GM12878 (cell line): ENCODE data around the gene PIEZO2.
"Not testable (repeated sequence)": the region's sequence is repeated elsewhere in the genome, so short reads cannot be mapped to it uniquely, and the experiment has no call there.

ENCODE experiments used
- EGR1 ChIP-seq, 2 experiments: IDR thresholded peaks; 1 replicate in 1 of 2; 2 replicates in 1 of 2; pipeline ENCODE4 v1.6.1; 2011 to 2012; ENCODE audit warnings: low read depth in 2 of 2, low read length in 2 of 2, borderline replicate concordance in 1 of 2, mild to moderate bottlenecking in 1 of 2, moderate library complexity in 1 of 2
- FOXM1 ChIP-seq: IDR thresholded peaks from 2 replicates; pipeline ENCODE4 v1.6.1; 2012; ENCODE audit warnings: low read depth, mild to moderate bottlenecking, inconsistent platforms, low read length, moderate library complexity
- NFYA ChIP-seq: IDR thresholded peaks from 2 replicates; pipeline ENCODE4 v1.6.1; 2011; ENCODE audit warnings: low read depth, mild to moderate bottlenecking, low read length, improper control_type of control experiment, borderline replicate concordance
- POLR2A ChIP-seq: IDR thresholded peaks from 2 replicates; pipeline ENCODE4 v1.6.1; 2011; ENCODE audit warnings: low read depth, mild to moderate bottlenecking, low read length
- SUZ12 ChIP-seq: fragments of 200-600 bp; sonication (generic); IDR thresholded peaks from one replicate; pipeline ENCODE4 v1.6.1; 2018; ENCODE audit warnings: antibody characterized with exemption, mild to moderate bottlenecking; ENCODE audit not compliant: unreplicated experiment
- YY1 ChIP-seq: IDR thresholded peaks from 2 replicates; pipeline ENCODE4 v1.6.1; 2011; ENCODE audit warnings: low read depth, mild to moderate bottlenecking, low read length

GRCh38 chr18:10626606-10627213, 522.7 kb downstream of the PIEZO2 start:
- not testable (repeated sequence) for TF ChIP-seq EGR1 (IDR thresholded peaks at IDR 0.05; ENCODE audit: borderline replicate concordance in 1 of 2, low read depth in 2 of 2, low read length in 2 of 2); YY1; NFYA; POLR2A; SUZ12; FOXM1
